Measurements from ENCODE around the gene RFWD3. TPM values are rescaled to one million over a fixed set of nuclear protein-coding genes. Genes with fewer than 3 reads are reported as not detected.

The RFWD3 gene
- total and polyA plus RNA-seq, 2 of the 8 experiments (the other 6 are each of a cell fraction or from before 2014, with no cell fraction given), result 67.1 to 114 TPM

DNA sequence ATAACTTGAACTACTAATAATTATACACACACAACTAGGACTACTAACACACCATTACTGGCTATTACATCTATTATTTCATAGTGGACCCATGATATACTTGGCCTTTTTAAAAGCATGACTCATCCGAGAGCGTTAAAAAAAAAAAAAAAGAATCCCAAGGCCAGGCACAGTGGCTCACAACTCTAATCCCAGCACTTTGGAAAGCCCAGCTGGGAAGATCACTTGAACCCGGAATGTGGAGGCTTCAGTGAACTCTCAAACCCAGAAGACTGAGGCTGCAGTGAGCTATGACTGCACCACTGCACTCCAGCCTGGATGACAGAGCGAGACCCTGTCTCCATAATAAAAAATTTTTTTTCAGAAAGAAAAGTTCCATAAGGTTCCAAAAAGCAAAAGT lies 62.8 kb downstream of the RFWD3 start (continued):
- TF ChIP-seq NRF1 (IDR thresholded peaks at IDR 0.05; ENCODE audit: low read depth, low read length) (no peak), SIX5 (IDR thresholded peaks at IDR 0.05; ENCODE audit: low read depth, low read length) (no peak), HDAC6 (IDR thresholded peaks at IDR 0.05; ENCODE audit: low read depth, low read length) (no peak), MAX (IDR thresholded peaks at IDR 0.05) (no peak)

Data from H1 (cell line).